Measurements from ENCODE around the gene NWD2. TPM values are rescaled to one million over a fixed set of nuclear protein-coding genes. Genes with fewer than 3 reads are reported as not detected.

Gene NWD2
- total and polyA plus RNA-seq, 9 of the 15 experiments (the other 6 are each of a cell fraction or from before 2014, with no cell fraction given): not detected

GRCh38 chr4:37422638-37423037, 178.1 kb downstream of the NWD2 start:
- DNase-seq (ENCODE audit: extremely low read depth in 1 of 4, low spot score in 3 of 4): no peak
- Histone ChIP-seq H3K4me1 (replicated peaks in 1 of 2; ENCODE audit: control insufficient read depth in 2 of 2, insufficient read depth in 2 of 2, low read length in 2 of 2) (no peaks in the 10 kb centered on the region), H3K79me2 (ENCODE audit: control insufficient read depth, insufficient read depth, low read length) (no peaks in the 10 kb centered on the region), H4K20me1 (replicated peaks; ENCODE audit: control insufficient read depth, insufficient read depth, low read length) (no peaks in the 10 kb centered on the region), H3K9me3 (replicated peaks; ENCODE audit: control insufficient read depth, insufficient read depth, low read depth, low read length) (no peaks in the 10 kb centered on the region), H3K4me2 (ENCODE audit: insufficient read depth, low read length) (no peak overlapping the region), H2AFZ (ENCODE audit: low read depth, low read length) (no peak overlapping the region), H3K36me3 (ENCODE audit: control insufficient read depth, insufficient read depth, low read length) (no peaks in the 10 kb centered on the region), H3K27me3 (ENCODE audit: control insufficient read depth in 2 of 2, insufficient read depth in 2 of 2, low read length in 2 of 2) (no peaks in the 10 kb centered on the region), H3K27ac (ENCODE audit: extremely low read depth, low read depth, low read length) (no peak overlapping the region), H3K4me3 (no peak overlapping the region), H3K9me1 (ENCODE audit: control insufficient read depth, insufficient read depth, low read length) (no peaks in the 10 kb centered on the region), H3K9ac (ENCODE audit: insufficient read depth in 1 of 2, low read depth in 2 of 2, low read length in 2 of 2) (no peak overlapping the region)
- no peak for TF ChIP-seq NELFE (IDR thresholded peaks at IDR 0.05; ENCODE audit: insufficient read depth, insufficient read length)
- no peak for TF ChIP-seq SNIP1 (IDR thresholded peaks at IDR 0.05; ENCODE audit: low read depth)
- no peak for TF ChIP-seq ZNF121 (CRISPR knock-in tag; conservative IDR thresholded peaks at IDR 0.05)
- TF ChIP-seq TRIM25 (IDR thresholded peaks at IDR 0.05; ENCODE audit: borderline replicate concordance): no peak
- ChIA-PET CTCF (ENCODE audit: low intra/inter-chr PET ratio) (no interaction called here), POLR2A (interaction anchor here (1.2 kb wide), 1 partner anchor 12 kb away, joined by 3 read pairs; no protein-coding TSS in a partner anchor)
- in situ Hi-C loops (cut with MboI) (no loop called here), intact Hi-C loops (cut with micrococcal nuclease) (no loop called here)
- ATAC-seq: no peak
- FAIRE-seq: no peak
- 0% methylated on average over 2 of the region's 2 CpGs for WGBS (ENCODE audit: insufficient coverage, low coverage, missing lambda C conversion rate)
- no TSS peak for BruUV-seq (replicated peaks)

GRCh38 chr4:37423310-37423709, 178.8 kb downstream of the NWD2 start:
- CTCF ChIA-PET (ENCODE audit: low intra/inter-chr PET ratio): no interaction called here
- Histone ChIP-seq H2AFZ (ENCODE audit: low read depth, low read length) (no peak overlapping the region), H3K36me3 (ENCODE audit: control insufficient read depth, insufficient read depth, low read length) (no peaks in the 10 kb centered on the region), H3K27me3 (ENCODE audit: control insufficient read depth in 2 of 2, insufficient read depth in 2 of 2, low read length in 2 of 2) (no peaks in the 10 kb centered on the region), H3K9me3 (replicated peaks; ENCODE audit: control insufficient read depth, insufficient read depth, low read depth, low read length) (no peaks in the 10 kb centered on the region), H3K4me2 (ENCODE audit: insufficient read depth, low read length) (no peak overlapping the region), H3K9me1 (ENCODE audit: control insufficient read depth, insufficient read depth, low read length) (no peaks in the 10 kb centered on the region), H3K79me2 (ENCODE audit: control insufficient read depth, insufficient read depth, low read length) (no peaks in the 10 kb centered on the region), H3K4me1 (replicated peaks in 1 of 2; ENCODE audit: control insufficient read depth in 2 of 2, insufficient read depth in 2 of 2, low read length in 2 of 2) (no peaks in the 10 kb centered on the region), H3K27ac (ENCODE audit: extremely low read depth, low read depth, low read length) (no peak overlapping the region), H3K4me3 (no peak overlapping the region), H4K20me1 (replicated peaks; ENCODE audit: control insufficient read depth, insufficient read depth, low read length) (no peaks in the 10 kb centered on the region), H3K9ac (ENCODE audit: insufficient read depth in 1 of 2, low read depth in 2 of 2, low read length in 2 of 2) (no peak overlapping the region)
- intact Hi-C loops (cut with micrococcal nuclease): no loop called here
- BruUV-seq (replicated peaks): no TSS peak
- no peak for ATAC-seq
- FAIRE-seq: no peak
- DNase-seq (ENCODE audit: extremely low read depth in 1 of 4, low spot score in 3 of 4): no peak
- WGBS (ENCODE audit: insufficient coverage, low coverage, missing lambda C conversion rate): 2% methylated on average over 5 of the region's 5 CpGs
- in situ Hi-C loops (cut with MboI): no loop called here
- POLR2A ChIA-PET: no interaction called here
- TF ChIP-seq RBM15 (IDR thresholded peaks at IDR 0.05; ENCODE audit: insufficient read depth, low read length): no peak
- TF ChIP-seq FOXP4 (CRISPR knock-in tag; IDR thresholded peaks at IDR 0.05; ENCODE audit: borderline replicate concordance): no peak
- TF ChIP-seq BMI1 (IDR thresholded peaks at IDR 0.05; ENCODE audit: low read length): no peak
- no peak for TF ChIP-seq THRAP3 (IDR thresholded peaks at IDR 0.05; ENCODE audit: borderline replicate concordance)
- no peak for TF ChIP-seq CAMTA2 (CRISPR knock-in tag; conservative IDR thresholded peaks at IDR 0.05)
- TF ChIP-seq MXD1 (CRISPR knock-in tag; IDR thresholded peaks at IDR 0.05; ENCODE audit: borderline replicate concordance, poor library complexity, severe bottlenecking): no peak
- TF ChIP-seq ZBTB12 (CRISPR knock-in tag; IDR thresholded peaks at IDR 0.05): no peak
